K562 (cell line): Measurements from ENCODE around the gene DCN.

ENCODE experiments used
- SIX5 ChIP-seq, 2 experiments: IDR thresholded peaks; 2 replicates each; pipeline ENCODE4 v1.6.1; 2011; ENCODE audit warnings: low read length in 2 of 2, borderline replicate concordance in 1 of 2, low read depth in 1 of 2, mild to moderate bottlenecking in 1 of 2, moderate library complexity in 1 of 2; ENCODE audit not compliant: insufficient read depth in 1 of 2
- TF ChIP-seq, protein P1 (sequence below): sonication (generic); formaldehyde crosslinking; IDR thresholded peaks from 2 replicates; pipeline ENCODE4 v1.8.0; 2022; ENCODE audit warnings: missing genetic modification reagents, mild to moderate bottlenecking, moderate library complexity, borderline replicate concordance
- TF ChIP-seq, protein P2 (sequence below): sonication (generic); formaldehyde crosslinking; IDR thresholded peaks from 2 replicates; pipeline ENCODE4 v1.9.0; 2022; ENCODE audit warnings: mild to moderate bottlenecking, missing genetic modification reagents

DNA sequence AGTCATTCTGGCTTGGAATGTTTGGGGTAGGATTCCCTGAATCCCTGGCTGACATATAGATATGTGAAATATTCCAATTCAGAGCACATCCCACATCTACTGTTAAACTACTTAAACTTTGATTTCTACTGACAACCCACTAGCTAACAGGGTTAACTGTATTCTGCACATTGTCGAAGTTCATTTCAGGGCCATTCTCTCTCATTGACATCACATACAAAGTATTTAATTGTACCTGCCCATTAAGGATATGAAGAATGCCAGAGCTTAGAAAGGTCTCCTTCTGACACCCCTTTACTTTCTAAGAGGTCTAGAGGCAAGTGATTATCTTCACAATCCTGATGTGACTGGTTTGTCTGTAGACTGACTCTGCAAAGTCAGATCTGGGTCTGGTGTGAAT, 2.8 kb upstream of the DCN start:
- no peak for TF ChIP-seq SIX5 (IDR thresholded peaks at IDR 0.05; ENCODE audit: borderline replicate concordance in 1 of 2, insufficient read depth in 1 of 2, low read depth in 1 of 2, low read length in 2 of 2)
- TF ChIP-seq, protein P1, sequence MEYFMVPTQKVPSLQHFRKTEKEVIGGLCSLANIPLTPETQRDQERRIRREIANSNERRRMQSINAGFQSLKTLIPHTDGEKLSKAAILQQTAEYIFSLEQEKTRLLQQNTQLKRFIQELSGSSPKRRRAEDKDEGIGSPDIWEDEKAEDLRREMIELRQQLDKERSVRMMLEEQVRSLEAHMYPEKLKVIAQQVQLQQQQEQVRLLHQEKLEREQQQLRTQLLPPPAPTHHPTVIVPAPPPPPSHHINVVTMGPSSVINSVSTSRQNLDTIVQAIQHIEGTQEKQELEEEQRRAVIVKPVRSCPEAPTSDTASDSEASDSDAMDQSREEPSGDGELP: no peak
- TF ChIP-seq, protein P2, sequence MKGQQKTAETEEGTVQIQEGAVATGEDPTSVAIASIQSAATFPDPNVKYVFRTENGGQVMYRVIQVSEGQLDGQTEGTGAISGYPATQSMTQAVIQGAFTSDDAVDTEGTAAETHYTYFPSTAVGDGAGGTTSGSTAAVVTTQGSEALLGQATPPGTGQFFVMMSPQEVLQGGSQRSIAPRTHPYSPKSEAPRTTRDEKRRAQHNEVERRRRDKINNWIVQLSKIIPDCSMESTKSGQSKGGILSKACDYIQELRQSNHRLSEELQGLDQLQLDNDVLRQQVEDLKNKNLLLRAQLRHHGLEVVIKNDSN (CRISPR knock-in tag): no peak
